ENCODE measurements around the gene HDLBP. TPM values are rescaled to one million over a fixed set of nuclear protein-coding genes. Genes with fewer than 3 reads are reported as not detected.

HDLBP gene
- total and polyA plus RNA-seq, 2 experiments from 2014 or later, result 230 to 306 TPM

GRCh38 chr2:241230435-241230834, 85.0 kb downstream of the HDLBP start (continued):
- TF ChIP-seq CTCF (conservative IDR thresholded peaks at IDR 0.05; ENCODE audit: low read depth in 2 of 2) (no peak), EZH2phosphoT487 (IDR thresholded peaks at IDR 0.05; ENCODE audit: unreplicated experiment) (no peak), JUNB (IDR thresholded peaks at IDR 0.05; ENCODE audit: unreplicated experiment) (no peak), POLR2AphosphoS5 (IDR thresholded peaks at IDR 0.05; ENCODE audit: low read depth) (no peak), NANOG (IDR thresholded peaks at IDR 0.05; ENCODE audit: borderline replicate concordance) (no peak), ZNF462 (CRISPR knock-in tag; IDR thresholded peaks at IDR 0.05) (no peak)

- ATAC-seq (no peak), DNase-seq (ENCODE audit: low spot score) (no peak)
- Histone ChIP-seq H2AFZ (no peak overlapping the region), H3K36me3 (ENCODE audit: insufficient read depth) (peaks cover 22% of the 10 kb centered on the region), H3K4me3 (no peak overlapping the region), H3K4me1 (ENCODE audit: insufficient read depth) (peaks cover 3% of the 10 kb centered on the region; the same call in 1 of the 2 replicates), H3K79me2 (replicated peaks; ENCODE audit: insufficient read depth) (0 out of 2 replicates have a peak, but pooled peaks cover 3% of the 10 kb centered on the region), H3K9me2 (ENCODE audit: insufficient read depth) (no peaks in the 10 kb centered on the region), H3F3A (replicated peaks; ENCODE audit: low read depth) (peaks cover 3% of the 10 kb centered on the region; the same call in 1 of the 2 replicates), H3K27me3 (ENCODE audit: insufficient read depth) (no peaks in the 10 kb centered on the region), H3K4me2 (no peak overlapping the region), H3K27ac (ENCODE audit: low read depth) (no peak overlapping the region), H4K20me1 (replicated peaks; ENCODE audit: insufficient read depth) (peaks cover 22% of the 10 kb centered on the region)
- H3K9me3 Mint-ChIP-seq, result no peaks in the 10 kb centered on the region; the same call in 2 of the 3 replicates
- peaks cover 69% of the 10 kb centered on the region for H3K36me3 Mint-ChIP-seq (ENCODE audit: low read depth)
- peaks cover 28% of the 10 kb centered on the region for H3K27me3 Mint-ChIP-seq (ENCODE audit: insufficient read depth, low read depth, poor library complexity)
- H3K4me1 Mint-ChIP-seq, result peaks cover 3% of the 10 kb centered on the region; the same call in 2 of the 3 replicates
- H3K4me3 Mint-ChIP-seq, result no peak overlapping the region
- no peak overlapping the region for H3K27ac Mint-ChIP-seq
- TF ChIP-seq ZNF331 (CRISPR knock-in tag; IDR thresholded peaks at IDR 0.05; ENCODE audit: low read depth), result no peak
- TF ChIP-seq REST (IDR thresholded peaks at IDR 0.05; ENCODE audit: unreplicated experiment), result no peak
- TF ChIP-seq CREB1 (CRISPR knock-in tag; IDR thresholded peaks at IDR 0.05; ENCODE audit: low read depth), result no peak
- no peak for TF ChIP-seq ETS1 (IDR thresholded peaks at IDR 0.05)
Measured at GRCh38 chr2:241229563-241230401, 85.7 kb downstream of the HDLBP start.
